Stimulated activated memory B cell treated with anti-CD40 and anti-IgM and Interleukin-4, amounts not matched to agents 10 μg/mL and 1 μg/mL and 100 μg/mL, for 72 hours (primary cell): ENCODE results near the gene SSUH2.
A peak's percentile ranks its signal among the peaks of the same experiment; 100 is the strongest.

ENCODE experiments used
- ATAC-seq: fragments of 150-1000 bp; cut with Tn5 transposase; 2 replicates; pipeline ENCODE4 v1.10.0; 2021
- H3K27ac Mint-ChIP-seq: one replicate; pipeline ENCODE4 v1.8.0; 2022; ENCODE audit warnings: mild to moderate bottlenecking, mixed read lengths
- H3K27me3 Mint-ChIP-seq: one replicate; pipeline ENCODE4 v1.8.0; 2022; ENCODE audit warnings: mixed read lengths
- H3K36me3 Mint-ChIP-seq: one replicate; pipeline ENCODE4 v1.8.0; 2022; ENCODE audit warnings: mixed read lengths
- H3K4me1 Mint-ChIP-seq: one replicate; pipeline ENCODE4 v1.8.0; 2022; ENCODE audit warnings: mixed read lengths
- H3K4me3 Mint-ChIP-seq: one replicate; pipeline ENCODE4 v1.8.0; 2022; ENCODE audit warnings: mild to moderate bottlenecking, moderate library complexity, mixed read lengths
- H3K9me3 Mint-ChIP-seq: one replicate; pipeline ENCODE4 v1.8.0; 2022; ENCODE audit warnings: mixed read lengths

SSUH2 gene

GRCh38 chr3:8575364-8576104, 69.1 kb downstream of the SSUH2 start:
- Mint-ChIP-seq H3K4me1 (peaks cover 28% of the 10 kb centered on the region), H3K27me3 (no peaks in the 10 kb centered on the region), H3K36me3 (peaks cover 8% of the 10 kb centered on the region), H3K27ac (no peak overlapping the region), H3K4me3 (no peak overlapping the region), H3K9me3 (no peaks in the 10 kb centered on the region)
- no peak for ATAC-seq

DNA sequence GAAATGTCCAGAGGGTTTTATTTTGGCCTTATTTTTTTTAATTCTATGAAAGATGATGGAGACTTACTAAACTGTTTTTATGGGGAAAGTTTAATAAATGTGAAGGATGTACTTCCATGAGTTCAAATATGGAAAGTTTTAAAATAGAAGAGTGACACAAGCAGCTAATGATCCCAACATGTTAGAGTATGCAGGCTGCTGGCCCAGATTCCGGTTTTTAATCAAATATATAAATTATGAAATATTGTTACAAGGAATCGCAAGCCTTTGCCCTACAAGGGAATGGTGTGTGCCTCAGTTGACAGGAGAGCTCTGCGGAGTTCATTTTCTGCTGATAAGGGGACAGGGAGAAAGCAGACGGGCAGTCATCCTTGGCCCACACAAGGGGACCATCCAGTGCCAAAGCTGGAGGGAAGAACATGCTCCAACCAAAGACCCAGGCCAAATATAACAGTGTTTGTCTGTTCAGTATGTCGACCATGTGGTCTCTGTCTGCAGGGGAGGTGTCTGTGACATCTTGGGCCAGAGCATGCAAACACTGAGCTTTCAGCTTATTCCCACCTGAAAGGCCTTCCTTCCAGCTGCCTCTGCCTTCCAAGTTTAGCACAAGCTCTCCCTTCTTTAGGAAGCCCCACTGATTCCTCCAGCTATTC, 69.8 kb downstream of the SSUH2 start:
- no peaks in the 10 kb centered on the region for H3K27me3 Mint-ChIP-seq
- peaks cover 10% of the 10 kb centered on the region for H3K36me3 Mint-ChIP-seq

GRCh38 chr3:8574040-8574669, 70.4 kb downstream of the SSUH2 start:
- H3K27me3 Mint-ChIP-seq: no peaks in the 10 kb centered on the region
- H3K4me1 Mint-ChIP-seq: peaks cover 22% of the 10 kb centered on the region
- H3K9me3 Mint-ChIP-seq: no peaks in the 10 kb centered on the region
- no peak overlapping the region for H3K4me3 Mint-ChIP-seq
- no peak overlapping the region for H3K27ac Mint-ChIP-seq
- ATAC-seq: no peak
- H3K36me3 Mint-ChIP-seq: peaks cover 16% of the 10 kb centered on the region

More for the DNA sequence above, 69.8 kb downstream of the SSUH2 start:
- Mint-ChIP-seq H3K4me1 (peaks cover 28% of the 10 kb centered on the region), H3K27ac (no peak overlapping the region), H3K9me3 (no peaks in the 10 kb centered on the region), H3K4me3 (no peak overlapping the region)
- ATAC-seq: no peak

DNA sequence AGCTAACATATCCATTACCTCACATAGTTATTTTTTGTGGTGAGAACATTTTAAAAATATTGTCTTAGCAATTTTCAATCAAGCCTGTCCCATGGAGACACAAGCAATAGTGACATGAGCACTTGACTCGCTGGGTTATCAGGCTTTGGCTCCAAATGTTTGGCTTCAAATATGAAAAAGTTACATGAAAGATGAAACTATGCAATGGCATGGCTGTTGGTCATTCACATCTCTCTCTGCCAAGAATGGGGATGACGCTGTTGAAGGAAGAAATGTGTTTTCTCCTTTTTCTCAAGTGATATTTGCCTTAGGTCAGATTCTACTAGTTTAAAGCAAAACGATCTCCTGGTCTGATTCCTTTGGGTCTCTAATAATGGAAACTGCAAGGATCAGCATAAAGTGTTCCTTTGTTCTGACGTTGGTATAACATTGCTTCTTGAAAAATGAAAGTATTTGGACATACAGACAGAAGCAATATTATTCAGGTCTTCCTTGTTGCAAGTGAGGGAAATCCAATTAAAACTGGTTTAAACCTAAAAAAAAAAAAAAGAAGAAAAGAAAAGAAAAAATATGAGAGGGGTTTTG, 71.2 kb downstream of the SSUH2 start:
- no peak for ATAC-seq
- no peak overlapping the region for H3K27ac Mint-ChIP-seq
- H3K4me1 Mint-ChIP-seq: peaks cover 15% of the 10 kb centered on the region
- H3K9me3 Mint-ChIP-seq: no peaks in the 10 kb centered on the region
- H3K36me3 Mint-ChIP-seq: peaks cover 23% of the 10 kb centered on the region
- no peak overlapping the region for H3K4me3 Mint-ChIP-seq
- no peaks in the 10 kb centered on the region for H3K27me3 Mint-ChIP-seq

GRCh38 chr3:8571256-8571655, 73.3 kb downstream of the SSUH2 start:
- H3K27ac Mint-ChIP-seq: peak overlapping the region; percentile 19
- H3K4me1 Mint-ChIP-seq: peaks cover 11% of the 10 kb centered on the region
- no peak overlapping the region for H3K4me3 Mint-ChIP-seq
- ATAC-seq: peak; percentile 45
- H3K9me3 Mint-ChIP-seq: no peaks in the 10 kb centered on the region
- H3K27me3 Mint-ChIP-seq: no peaks in the 10 kb centered on the region
- peaks cover 23% of the 10 kb centered on the region for H3K36me3 Mint-ChIP-seq
